Measurements from ENCODE around the gene ESR1.

- no peak for TF ChIP-seq CTCF (IDR thresholded peaks at IDR 0.05; ENCODE audit: low read depth, low read length, missing input control)
- no peak for TF ChIP-seq TAF1 (conservative IDR thresholded peaks at IDR 0.05)
- no peak for TF ChIP-seq GABPA (IDR thresholded peaks at IDR 0.05 in 1 of 2, conservative IDR thresholded peaks at IDR 0.05 in 1 of 2)
- no peak for TF ChIP-seq HNF4A (conservative IDR thresholded peaks at IDR 0.05)
- no peak for TF ChIP-seq REST (IDR thresholded peaks at IDR 0.05)
These were observed 3.7 kb upstream of the ESR1 start for GRCh38 chr6:151803743-151804142.
